ENCODE data around the gene SERP2. TPM values are rescaled to one million over a fixed set of nuclear protein-coding genes. Genes with fewer than 3 reads are reported as not detected.

The SERP2 gene
- total and polyA plus RNA-seq, 2 of the 8 experiments (the other 6 are each of a cell fraction or from before 2014, with no cell fraction given) = 2.0 to 2.3 TPM

DNA sequence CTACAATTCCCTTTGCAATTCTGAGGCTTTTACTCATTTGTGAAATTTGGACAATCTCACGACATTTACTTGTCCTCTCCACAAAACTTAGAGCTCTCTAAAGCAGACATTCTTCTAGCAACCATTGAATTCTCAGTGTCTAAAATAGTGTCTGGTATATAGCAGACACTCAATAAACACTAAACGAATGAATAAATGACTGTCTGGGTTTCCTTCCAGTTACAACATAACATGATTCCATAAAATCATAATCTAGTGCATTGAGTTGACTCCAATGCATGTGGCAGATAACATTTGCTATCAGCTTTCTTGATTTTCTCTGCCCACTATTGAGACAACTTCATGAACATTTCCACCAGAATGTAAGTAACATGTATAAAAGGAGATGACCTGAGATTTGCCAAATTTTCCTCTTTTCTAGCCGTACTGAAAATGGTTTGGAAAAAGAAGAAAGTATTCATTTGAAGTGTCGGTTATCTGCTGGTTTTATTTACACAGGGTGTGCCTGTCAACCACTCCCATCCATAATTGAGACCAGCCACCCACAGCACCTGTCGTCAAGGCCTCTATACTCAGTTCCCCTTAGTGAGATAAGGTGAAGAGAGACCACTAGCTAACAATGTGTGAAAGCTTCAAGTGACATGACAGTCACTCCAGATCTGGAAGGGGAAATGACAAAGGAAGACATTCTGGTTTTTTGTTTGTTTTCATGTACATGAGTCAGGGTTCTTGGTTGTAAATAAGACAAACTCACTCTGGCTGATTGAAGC is 4.8 kb upstream of the SERP2 start:
- Histone ChIP-seq H2BK120ac (replicated peaks; ENCODE audit: low read depth, low read length) (no peak overlapping the region), H3K4ac (replicated peaks; ENCODE audit: insufficient read length, low read depth, low read length) (no peak overlapping the region), H3K9ac (replicated peaks in 1 of 4; ENCODE audit: extremely low read depth in 1 of 4, low read depth in 3 of 4, low read length in 3 of 4) (no peak overlapping the region), H4K5ac (ENCODE audit: insufficient read length, low read depth, low read length) (no peak overlapping the region), H4K8ac (ENCODE audit: extremely low read depth, insufficient read depth, low read length) (no peak overlapping the region), H3K79me1 (ENCODE audit: low read depth, low read length) (no peaks in the 10 kb centered on the region), H2BK15ac (ENCODE audit: low read length) (no peak overlapping the region), H4K20me1 (replicated peaks in 1 of 2; ENCODE audit: control insufficient read depth in 1 of 2, insufficient read depth in 2 of 2, low read length in 2 of 2) (no peaks in the 10 kb centered on the region), H3K36me3 (ENCODE audit: control insufficient read depth in 2 of 4, insufficient read depth in 4 of 4, low read length in 3 of 4) (no peaks in the 10 kb centered on the region), H2BK20ac (ENCODE audit: low read length) (no peak overlapping the region), H3K27ac (ENCODE audit: low read depth, low read length) (no peak overlapping the region), H3K27me3 (replicated peaks in 1 of 4; ENCODE audit: control insufficient read depth in 3 of 4, extremely low read depth in 1 of 4, insufficient read depth in 3 of 4, low read length in 3 of 4) (peaks cover 0 to 10% (median 8%) of the 10 kb centered on the region in 4 experiments; a peak in 5 of 7 replicates), H3K56ac (replicated peaks; ENCODE audit: insufficient read length, low read depth, low read length) (no peak overlapping the region), H2BK5ac (ENCODE audit: low read depth, low read length) (no peak overlapping the region), H3K4me2 (ENCODE audit: insufficient read depth in 1 of 2, low read depth in 2 of 2, low read length in 2 of 2) (no peak overlapping the region), H3K4me1 (replicated peaks in 1 of 4; ENCODE audit: control insufficient read depth in 3 of 4, insufficient read depth in 4 of 4, low read length in 3 of 4) (peaks cover 0 to 3% (median 0%) of the 10 kb centered on the region in 4 experiments; a peak in 2 of 7 replicates), H2BK12ac (ENCODE audit: low read depth, low read length) (no peak overlapping the region), H3K14ac (ENCODE audit: insufficient read length) (no peak overlapping the region), H2AFZ (ENCODE audit: low read length) (no peak overlapping the region), H3K9me3 (ENCODE audit: insufficient read depth in 2 of 2, low read depth in 1 of 2, low read length in 1 of 2) (no peaks in the 10 kb centered on the region), H3K4me3 (ENCODE audit: extremely low read depth in 1 of 4, insufficient read depth in 2 of 4, low read depth in 3 of 4, low read length in 4 of 4) (no peak overlapping the region), H3K79me2 (ENCODE audit: control insufficient read depth in 1 of 2, insufficient read depth in 2 of 2, low read length in 2 of 2) (no peaks in the 10 kb centered on the region), H3K23me2 (ENCODE audit: low read depth, low read length) (peaks cover 7% of the 10 kb centered on the region), H2AK5ac (ENCODE audit: low read depth, low read length) (no peak overlapping the region), H3K23ac (ENCODE audit: insufficient read length) (no peak overlapping the region), H3K18ac (ENCODE audit: extremely low read depth, low read length) (no peak overlapping the region), H4K91ac (replicated peaks; ENCODE audit: insufficient read length, low read length) (no peak overlapping the region)
- ChIA-PET CTCF (ENCODE audit: partially characterized antibody) (interaction anchor here (0.9 kb wide), 1 partner anchor 58 kb away, joined by 3 read pairs; no protein-coding TSS in a partner anchor), POLR2A (ENCODE audit: partially characterized antibody) (no interaction called here)
- 81% methylated on average over 5 of the region's 5 CpGs; no CpG with 5 or more reads in 1 of the 2 experiments for WGBS, 2 experiments (ENCODE audit: extremely low coverage in 1 of 2, insufficient coverage in 1 of 2, insufficient read length in 1 of 2, insufficient replicate concordance in 2 of 2, low coverage in 1 of 2, low lambda C conversion rate in 2 of 2, missing lambda C conversion rate in 1 of 2)
- FAIRE-seq = no peak
- no peak for DNase-seq (ENCODE audit: low read depth in 1 of 2, low spot score in 2 of 2)
- no peak for TF ChIP-seq CTBP2 (IDR thresholded peaks at IDR 0.05; ENCODE audit: borderline replicate concordance, insufficient read depth, insufficient read length, low read length)
- TF ChIP-seq TCF12 (IDR thresholded peaks at IDR 0.05; ENCODE audit: low read depth, low read length) = no peak
- TF ChIP-seq SP1 (IDR thresholded peaks at IDR 0.05; ENCODE audit: low read depth, low read length) = no peak
- no peak for TF ChIP-seq POLR2A (IDR thresholded peaks at IDR 0.05; ENCODE audit: control extremely low read depth in 1 of 2, low read depth in 2 of 2, low read length in 2 of 2)
- no peak for TF ChIP-seq TAF1 (IDR thresholded peaks at IDR 0.05; ENCODE audit: low read depth, low read length)
- TF ChIP-seq, protein P1, sequence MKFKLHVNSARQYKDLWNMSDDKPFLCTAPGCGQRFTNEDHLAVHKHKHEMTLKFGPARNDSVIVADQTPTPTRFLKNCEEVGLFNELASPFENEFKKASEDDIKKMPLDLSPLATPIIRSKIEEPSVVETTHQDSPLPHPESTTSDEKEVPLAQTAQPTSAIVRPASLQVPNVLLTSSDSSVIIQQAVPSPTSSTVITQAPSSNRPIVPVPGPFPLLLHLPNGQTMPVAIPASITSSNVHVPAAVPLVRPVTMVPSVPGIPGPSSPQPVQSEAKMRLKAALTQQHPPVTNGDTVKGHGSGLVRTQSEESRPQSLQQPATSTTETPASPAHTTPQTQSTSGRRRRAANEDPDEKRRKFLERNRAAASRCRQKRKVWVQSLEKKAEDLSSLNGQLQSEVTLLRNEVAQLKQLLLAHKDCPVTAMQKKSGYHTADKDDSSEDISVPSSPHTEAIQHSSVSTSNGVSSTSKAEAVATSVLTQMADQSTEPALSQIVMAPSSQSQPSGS (IDR thresholded peaks at IDR 0.05; ENCODE audit: low read length) = no peak
- no peak for TF ChIP-seq EP300 (IDR thresholded peaks at IDR 0.05; ENCODE audit: borderline replicate concordance in 1 of 2, low read depth in 2 of 2, low read length in 2 of 2)
- TF ChIP-seq SUZ12 (IDR thresholded peaks at IDR 0.05; ENCODE audit: low read length) = no peak
- no peak for TF ChIP-seq BACH1 (IDR thresholded peaks at IDR 0.05; ENCODE audit: low read length)
- TF ChIP-seq, protein P2, sequence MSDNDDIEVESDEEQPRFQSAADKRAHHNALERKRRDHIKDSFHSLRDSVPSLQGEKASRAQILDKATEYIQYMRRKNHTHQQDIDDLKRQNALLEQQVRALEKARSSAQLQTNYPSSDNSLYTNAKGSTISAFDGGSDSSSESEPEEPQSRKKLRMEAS (IDR thresholded peaks at IDR 0.05) = no peak
- no peak for TF ChIP-seq TAF7 (optimal IDR thresholded peaks at IDR 0.05; ENCODE audit: borderline replicate concordance, low read depth, low read length)
